Activated T-helper 9 cell treated with anti-CD3 and anti-CD28 coated beads, Interleukin-2, amount 50 U/mL, for 16 hours (primary cell): ENCODE data around the gene ZNF469.

Experiments used
- DNase-seq: peaks from one replicate; pipeline ENCODE4 v3.0.0-alpha.2; 2020; ENCODE audit warnings: low read depth

Gene ZNF469

GRCh38 chr16:88378401-88378800 is 4.4 kb upstream of the ZNF469 start:
- no peak for DNase-seq

- no peak for DNase-seq
Measured at GRCh38 chr16:88378836-88379693, 3.7 kb upstream of the ZNF469 start.

- DNase-seq = no peak
Measured at GRCh38 chr16:88379694-88380040, 3.1 kb upstream of the ZNF469 start.

GRCh38 chr16:88380099-88380498 is 2.7 kb upstream of the ZNF469 start:
- no peak for DNase-seq

GRCh38 chr16:88380619-88381018 is 2.1 kb upstream of the ZNF469 start:
- DNase-seq = no peak

GRCh38 chr16:88381820-88382451 is 823 bp upstream of the ZNF469 start:
- no peak for DNase-seq

- no peak for DNase-seq
Measured at GRCh38 chr16:88383401-88384221, 852 bp downstream of the ZNF469 start.

GRCh38 chr16:88384222-88385111 is 1.7 kb downstream of the ZNF469 start:
- DNase-seq = no peak

- DNase-seq = no peak
Measured at GRCh38 chr16:88385112-88385594, 2.4 kb downstream of the ZNF469 start.

GRCh38 chr16:88385831-88386815 is 3.4 kb downstream of the ZNF469 start:
- no peak for DNase-seq

- DNase-seq = no peak
Measured at GRCh38 chr16:88387180-88387765, 4.5 kb downstream of the ZNF469 start.

- no peak for DNase-seq
Measured at GRCh38 chr16:88387941-88388627, 5.3 kb downstream of the ZNF469 start.

GRCh38 chr16:88389191-88389590 is 6.4 kb downstream of the ZNF469 start:
- DNase-seq = no peak

GRCh38 chr16:88389621-88390160 is 6.9 kb downstream of the ZNF469 start:
- no peak for DNase-seq

GRCh38 chr16:88390265-88390664 is 7.5 kb downstream of the ZNF469 start:
- DNase-seq = no peak

- DNase-seq = no peak
Measured at GRCh38 chr16:88390735-88391134, 8.0 kb downstream of the ZNF469 start.

- DNase-seq = no peak
Measured at GRCh38 chr16:88391144-88391850, 8.5 kb downstream of the ZNF469 start.

GRCh38 chr16:88392111-88392510 is 9.4 kb downstream of the ZNF469 start:
- no peak for DNase-seq
